Liver (tissue), 9 donors: ENCODE data around the gene SHLD1. TPM values are rescaled to one million over a fixed set of nuclear protein-coding genes. Genes with fewer than 3 reads are reported as not detected.

ENCODE experiments used
- DNase-seq: peaks from one replicate; pipeline ENCODE4 v3.0.0-alpha.2; 2017; ENCODE audit warnings: low spot score
- H3K27ac ChIP-seq, 2 donors: one replicate each; pipeline ENCODE4 v1.7.0; 2013; ENCODE audit warnings: inconsistent platforms in 2 of 2, low read length in 2 of 2, control low read depth in 1 of 2, low read depth in 1 of 2, mild to moderate bottlenecking in 1 of 2
- H3K27me3 ChIP-seq, 4 donors: one replicate each; pipeline versions ENCODE4 v1.6.1 to v1.7.0; 2013; ENCODE audit warnings: low read length in 3 of 4, inconsistent platforms in 1 of 4, mild to moderate bottlenecking in 1 of 4, moderate library complexity in 1 of 4; ENCODE audit not compliant: control insufficient read depth in 4 of 4, insufficient read depth in 4 of 4
- H3K36me3 ChIP-seq, 4 donors: one replicate each; pipeline versions ENCODE4 v1.6.1 to v1.7.0; 2013; ENCODE audit warnings: low read length in 3 of 4, mild to moderate bottlenecking in 3 of 4, low read depth in 1 of 4, moderate library complexity in 1 of 4; ENCODE audit not compliant: control insufficient read depth in 4 of 4, insufficient read depth in 3 of 4
- H3K4me1 ChIP-seq, 4 donors: one replicate each; pipeline versions ENCODE4 v1.6.1 to v1.7.0; 2013; ENCODE audit warnings: low read length in 3 of 4, mild to moderate bottlenecking in 3 of 4, moderate library complexity in 1 of 4; ENCODE audit not compliant: control insufficient read depth in 4 of 4, insufficient read depth in 4 of 4
- H3K4me3 ChIP-seq, 3 donors: one replicate each; pipeline versions ENCODE4 v1.6.1 to v1.7.0; 2013; ENCODE audit warnings: low read length in 3 of 3, control low read depth in 1 of 3, low read depth in 1 of 3, mild to moderate bottlenecking in 1 of 3
- H3K9ac ChIP-seq, 2 donors: one replicate each; pipeline ENCODE4 v1.7.0; 2013; ENCODE audit warnings: low read length in 2 of 2, mild to moderate bottlenecking in 2 of 2, moderate library complexity in 2 of 2, control low read depth in 1 of 2, low read depth in 1 of 2
- H3K9me3 ChIP-seq, 4 donors: one replicate each; pipeline versions ENCODE4 v1.6.1 to v1.7.0; 2013; ENCODE audit warnings: low read length in 3 of 4; ENCODE audit not compliant: control insufficient read depth in 4 of 4
- EGR1 ChIP-seq, 2 donors: IDR thresholded peaks; 2 replicates each; pipeline ENCODE4 v1.6.1; 2016 to 2018; ENCODE audit warnings: antibody characterized with exemption in 2 of 2, low read depth in 2 of 2
- FOXA1 ChIP-seq: IDR thresholded peaks from 2 replicates; pipeline ENCODE4 v1.6.1; 2016; ENCODE audit warnings: antibody characterized with exemption
- FOXA2 ChIP-seq: IDR thresholded peaks from 2 replicates; pipeline ENCODE4 v1.6.1; 2016; ENCODE audit warnings: antibody characterized with exemption
- GABPA ChIP-seq, 2 donors: IDR thresholded peaks in 1 of 2; conservative IDR thresholded peaks in 1 of 2; 2 replicates each; pipeline ENCODE4 v1.6.1; 2016; ENCODE audit warnings: antibody characterized with exemption in 2 of 2, mild to moderate bottlenecking in 1 of 2, moderate library complexity in 1 of 2
- HNF4A ChIP-seq, 2 donors: conservative IDR thresholded peaks; 2 replicates each; pipeline ENCODE4 v1.6.1; 2016; ENCODE audit warnings: antibody characterized with exemption in 2 of 2, mild to moderate bottlenecking in 2 of 2
- HNF4G ChIP-seq: IDR thresholded peaks from 2 replicates; pipeline ENCODE4 v1.6.1; 2016; ENCODE audit warnings: antibody characterized with exemption
- JUND ChIP-seq, 2 donors: IDR thresholded peaks; 2 replicates each; pipeline ENCODE4 v1.6.1; 2016; ENCODE audit warnings: antibody characterized with exemption in 2 of 2
- MAX ChIP-seq: IDR thresholded peaks from 2 replicates; pipeline ENCODE4 v1.6.1; 2016; ENCODE audit warnings: antibody characterized with exemption
- NR2F2 ChIP-seq: IDR thresholded peaks from 2 replicates; pipeline ENCODE4 v1.6.1; 2016; ENCODE audit warnings: antibody characterized with exemption
- RAD21 ChIP-seq, 2 donors: IDR thresholded peaks; 2 replicates each; pipeline ENCODE4 v1.6.1; 2016; ENCODE audit warnings: antibody characterized with exemption in 2 of 2, mild to moderate bottlenecking in 2 of 2
- REST ChIP-seq: IDR thresholded peaks from 2 replicates; pipeline ENCODE4 v1.6.1; 2016; ENCODE audit warnings: antibody characterized with exemption, mild to moderate bottlenecking
- RXRA ChIP-seq, 2 donors: IDR thresholded peaks; 2 replicates each; pipeline ENCODE4 v1.6.1; 2017 to 2018; ENCODE audit warnings: antibody characterized with exemption in 2 of 2, mild to moderate bottlenecking in 1 of 2
- SP1 ChIP-seq: IDR thresholded peaks from 2 replicates; pipeline ENCODE4 v1.6.1; 2018; ENCODE audit warnings: antibody characterized with exemption, mild to moderate bottlenecking
- TAF1 ChIP-seq: conservative IDR thresholded peaks from 2 replicates; pipeline ENCODE4 v1.6.1; 2016; ENCODE audit warnings: antibody characterized with exemption, mild to moderate bottlenecking
- YY1 ChIP-seq: IDR thresholded peaks from 2 replicates; pipeline ENCODE4 v1.6.1; 2016; ENCODE audit warnings: antibody characterized with exemption, mild to moderate bottlenecking
- WGBS: extraction: QIAGEN DNeasy Blood & Tissue Kit; methylation state at CpG from one replicate; pipeline ENCODE4 v1.1.7; 2013; 5-methylcytosine and 5-hydroxymethylcytosine counted together
- polyA plus RNA-seq, 2 donors: library from polyadenylated mRNA; stranded (reverse) in 1 of 2; unstranded in 1 of 2; fragments of 200-250 nt in 1 of 2; fragments of >200 nt in 1 of 2; fragmentation: Nextera tagmentation in 1 of 2; extraction: Ambion mirVana in 1 of 2; gene quantifications; one replicate each; pipeline versions ENCODE4 v1.2.1 to v1.2.3, GENCODE V29; 2013 to 2015
- total RNA-seq, 2 donors: library from RNA; depleted of rRNA; stranded (reverse); fragments of >200 nt; gene quantifications; one replicate each; pipeline ENCODE4 v1.2.3, GENCODE V29; 2014
- TF ChIP-seq, protein P1 (sequence below): IDR thresholded peaks from 2 replicates; pipeline ENCODE4 v1.6.1; 2016; ENCODE audit warnings: antibody characterized with exemption
- TF ChIP-seq, protein P2 (sequence below): IDR thresholded peaks from 2 replicates; pipeline ENCODE4 v1.6.1; 2016; ENCODE audit warnings: antibody characterized with exemption
- TF ChIP-seq, protein P3 (sequence below): fragments of 150-350 bp; IDR thresholded peaks from 2 replicates; pipeline ENCODE4 v1.5.1; 2017; ENCODE audit warnings: improper control_type of control experiment, low read depth, low read length; ENCODE audit not compliant: missing input control
- donor health status: healthy.
- donor health status: healthy.
- donor health status: healthy.
- donor health status: healthy.
- donor health status: healthy.

The SHLD1 gene
- total and polyA plus RNA-seq, 4 donors, result 0.92 to 5.0 (median 2.0) TPM

DNA sequence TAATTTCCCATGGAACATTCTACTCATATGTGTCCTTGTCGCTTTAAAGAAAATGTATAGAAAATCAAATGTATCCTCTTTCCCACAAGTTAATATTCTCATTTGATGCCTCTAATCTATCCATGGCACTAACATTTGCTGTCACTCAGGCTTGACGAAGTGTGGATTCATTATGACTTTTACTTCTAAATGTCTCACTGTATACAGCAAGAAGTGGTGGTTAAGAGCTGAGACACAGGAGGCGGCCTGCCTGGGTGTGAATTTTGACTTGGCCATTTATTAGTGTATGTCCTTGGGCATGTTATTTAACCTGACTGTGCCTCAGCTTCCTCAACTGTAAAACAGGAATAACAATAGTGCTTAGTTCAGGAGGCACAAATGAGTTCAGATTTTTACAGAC, 130.1 kb downstream of the SHLD1 start:
- H3K27me3 ChIP-seq, result no peaks in the 10 kb centered on the region
- H3K9me3 ChIP-seq, result no peaks in the 10 kb centered on the region
- H3K27ac ChIP-seq, result no peak overlapping the region
- DNase-seq, result no peak
- no peaks in the 10 kb centered on the region for H3K4me1 ChIP-seq
- H3K4me3 ChIP-seq, result no peak overlapping the region
- H3K9ac ChIP-seq, result no peak overlapping the region
- H3K36me3 ChIP-seq, result no peaks in the 10 kb centered on the region
- WGBS, result 83% methylated on average over 3 of the region's 3 CpGs
- no peak for TF ChIP-seq NR2F2
- TF ChIP-seq JUND (IDR thresholded peaks at IDR 0.05), result no peak
- TF ChIP-seq SP1, result no peak
- TF ChIP-seq EGR1 (IDR thresholded peaks at IDR 0.05; ENCODE audit: low read depth in 2 of 2), result no peak
- TF ChIP-seq, protein P1, sequence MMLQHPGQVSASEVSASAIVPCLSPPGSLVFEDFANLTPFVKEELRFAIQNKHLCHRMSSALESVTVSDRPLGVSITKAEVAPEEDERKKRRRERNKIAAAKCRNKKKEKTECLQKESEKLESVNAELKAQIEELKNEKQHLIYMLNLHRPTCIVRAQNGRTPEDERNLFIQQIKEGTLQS, result no peak
- no peak for TF ChIP-seq MAX
- TF ChIP-seq RAD21 (IDR thresholded peaks at IDR 0.05), result no peak
- no peak for TF ChIP-seq FOXA1
- TF ChIP-seq, protein P2, sequence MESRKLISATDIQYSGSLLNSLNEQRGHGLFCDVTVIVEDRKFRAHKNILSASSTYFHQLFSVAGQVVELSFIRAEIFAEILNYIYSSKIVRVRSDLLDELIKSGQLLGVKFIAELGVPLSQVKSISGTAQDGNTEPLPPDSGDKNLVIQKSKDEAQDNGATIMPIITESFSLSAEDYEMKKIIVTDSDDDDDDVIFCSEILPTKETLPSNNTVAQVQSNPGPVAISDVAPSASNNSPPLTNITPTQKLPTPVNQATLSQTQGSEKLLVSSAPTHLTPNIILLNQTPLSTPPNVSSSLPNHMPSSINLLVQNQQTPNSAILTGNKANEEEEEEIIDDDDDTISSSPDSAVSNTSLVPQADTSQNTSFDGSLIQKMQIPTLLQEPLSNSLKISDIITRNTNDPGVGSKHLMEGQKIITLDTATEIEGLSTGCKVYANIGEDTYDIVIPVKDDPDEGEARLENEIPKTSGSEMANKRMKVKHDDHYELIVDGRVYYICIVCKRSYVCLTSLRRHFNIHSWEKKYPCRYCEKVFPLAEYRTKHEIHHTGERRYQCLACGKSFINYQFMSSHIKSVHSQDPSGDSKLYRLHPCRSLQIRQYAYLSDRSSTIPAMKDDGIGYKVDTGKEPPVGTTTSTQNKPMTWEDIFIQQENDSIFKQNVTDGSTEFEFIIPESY, result no peak
- TF ChIP-seq TAF1, result no peak
- no peak for TF ChIP-seq HNF4A (conservative IDR thresholded peaks at IDR 0.05)
- no peak for TF ChIP-seq FOXA2
- no peak for TF ChIP-seq RXRA (IDR thresholded peaks at IDR 0.05)
- TF ChIP-seq, protein P3, sequence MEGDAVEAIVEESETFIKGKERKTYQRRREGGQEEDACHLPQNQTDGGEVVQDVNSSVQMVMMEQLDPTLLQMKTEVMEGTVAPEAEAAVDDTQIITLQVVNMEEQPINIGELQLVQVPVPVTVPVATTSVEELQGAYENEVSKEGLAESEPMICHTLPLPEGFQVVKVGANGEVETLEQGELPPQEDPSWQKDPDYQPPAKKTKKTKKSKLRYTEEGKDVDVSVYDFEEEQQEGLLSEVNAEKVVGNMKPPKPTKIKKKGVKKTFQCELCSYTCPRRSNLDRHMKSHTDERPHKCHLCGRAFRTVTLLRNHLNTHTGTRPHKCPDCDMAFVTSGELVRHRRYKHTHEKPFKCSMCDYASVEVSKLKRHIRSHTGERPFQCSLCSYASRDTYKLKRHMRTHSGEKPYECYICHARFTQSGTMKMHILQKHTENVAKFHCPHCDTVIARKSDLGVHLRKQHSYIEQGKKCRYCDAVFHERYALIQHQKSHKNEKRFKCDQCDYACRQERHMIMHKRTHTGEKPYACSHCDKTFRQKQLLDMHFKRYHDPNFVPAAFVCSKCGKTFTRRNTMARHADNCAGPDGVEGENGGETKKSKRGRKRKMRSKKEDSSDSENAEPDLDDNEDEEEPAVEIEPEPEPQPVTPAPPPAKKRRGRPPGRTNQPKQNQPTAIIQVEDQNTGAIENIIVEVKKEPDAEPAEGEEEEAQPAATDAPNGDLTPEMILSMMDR, result no peak

DNA sequence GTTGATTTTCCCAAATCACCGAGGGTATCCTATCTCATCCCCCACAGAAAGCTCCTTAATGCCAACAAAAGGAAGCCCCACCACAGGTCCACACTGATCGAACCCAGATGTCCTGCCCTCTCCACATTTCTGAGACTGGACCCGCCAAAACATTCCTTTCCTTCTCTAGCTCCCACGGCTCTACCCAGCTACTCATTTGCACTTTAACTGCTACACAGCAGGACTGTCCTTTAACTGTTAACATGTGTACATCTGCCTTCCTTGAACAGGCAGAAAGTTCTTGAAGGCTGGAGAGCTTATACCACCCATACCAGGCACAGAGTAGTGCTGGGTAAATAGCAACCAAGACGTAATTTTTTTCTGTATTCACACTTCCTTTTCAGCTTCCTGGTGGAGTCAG, 131.5 kb downstream of the SHLD1 start:
- H3K27me3 ChIP-seq, result no peaks in the 10 kb centered on the region
- no peak for TF ChIP-seq NR2F2
- TF ChIP-seq EGR1 (IDR thresholded peaks at IDR 0.05; ENCODE audit: low read depth in 2 of 2), result no peak
- TF ChIP-seq REST, result no peak
- TF ChIP-seq FOXA1, result no peak
- TF ChIP-seq HNF4G, result no peak
- TF ChIP-seq RXRA (IDR thresholded peaks at IDR 0.05), result no peak
- no peak for TF ChIP-seq HNF4A (conservative IDR thresholded peaks at IDR 0.05)
- no peak for TF ChIP-seq MAX
- TF ChIP-seq SP1, result no peak
- TF ChIP-seq TAF1, result no peak
- TF ChIP-seq, protein P3, result no peak
- TF ChIP-seq FOXA2, result no peak
- no peak for TF ChIP-seq RAD21 (IDR thresholded peaks at IDR 0.05)
- TF ChIP-seq, protein P1, result no peak
- TF ChIP-seq, protein P2, result no peak
- TF ChIP-seq YY1, result no peak
- TF ChIP-seq GABPA (IDR thresholded peaks at IDR 0.05 in 1 of 2, conservative IDR thresholded peaks at IDR 0.05 in 1 of 2), result no peak
- no peak overlapping the region for H3K4me3 ChIP-seq
- no peak overlapping the region for H3K27ac ChIP-seq
- no peaks in the 10 kb centered on the region for H3K36me3 ChIP-seq
- H3K4me1 ChIP-seq, result no peaks in the 10 kb centered on the region
- DNase-seq, result no peak
- no peaks in the 10 kb centered on the region for H3K9me3 ChIP-seq
- no peak overlapping the region for H3K9ac ChIP-seq
- WGBS, result 65% methylated on average over 5 of the region's 5 CpGs
